Measurements from ENCODE around the gene SLC23A2. TPM values are rescaled to one million over a fixed set of nuclear protein-coding genes. Genes with fewer than 3 reads are reported as not detected.

The SLC23A2 gene
- total and polyA plus RNA-seq, 2 experiments from 2014 or later, result 5.9 to 9.6 TPM

GRCh38 chr20:4886771-4887527 lies 114.4 kb downstream of the SLC23A2 start:
- DNase-seq, result peak; percentile 2
- Histone ChIP-seq H3K4me1 (ENCODE audit: insufficient read depth) (no peaks in the 10 kb centered on the region), H2AFZ (no peak overlapping the region), H3K27ac (no peak overlapping the region), H3K9me2 (ENCODE audit: insufficient read depth) (no peaks in the 10 kb centered on the region), H3K36me3 (ENCODE audit: low read depth) (no peaks in the 10 kb centered on the region), H3K79me2 (ENCODE audit: insufficient read depth) (no peaks in the 10 kb centered on the region), H3K4me2 (ENCODE audit: unreplicated experiment) (no peak overlapping the region), H4K20me1 (ENCODE audit: insufficient read depth) (no peaks in the 10 kb centered on the region), H3K27me3 (replicated peaks; ENCODE audit: insufficient read depth) (no peaks in the 10 kb centered on the region), H3F3A (ENCODE audit: insufficient read depth) (no peaks in the 10 kb centered on the region), H3K9ac (no peak overlapping the region), H3K4me3 (no peak overlapping the region), H3K9me3 (ENCODE audit: low read depth) (no peaks in the 10 kb centered on the region)
- in situ Hi-C loops (cut with MboI), result no loop called here
- TF ChIP-seq EZH2phosphoT487 (IDR thresholded peaks at IDR 0.05; ENCODE audit: insufficient read depth, low read depth), result no peak
- no peak for TF ChIP-seq EZH2 (IDR thresholded peaks at IDR 0.05; ENCODE audit: insufficient read depth, poor library complexity, severe bottlenecking)
- WGBS, 2 experiments (ENCODE audit: low coverage in 1 of 2, low lambda C conversion rate in 2 of 2, missing lambda C conversion rate in 2 of 2), result 83 to 86% methylated on average over 8 of the region's 8 CpGs

GRCh38 chr20:4885877-4886276 lies 115.4 kb downstream of the SLC23A2 start:
- no peaks in the 10 kb centered on the region for H3K36me3 ChIP-seq (ENCODE audit: low read depth)
- H2AFZ ChIP-seq, result no peak overlapping the region
- 87 to 92% methylated on average over 8 of the region's 8 CpGs for WGBS, 2 experiments (ENCODE audit: low coverage in 1 of 2, low lambda C conversion rate in 2 of 2, missing lambda C conversion rate in 2 of 2)
- no peak overlapping the region for H3K27ac ChIP-seq
- no peaks in the 10 kb centered on the region for H3K79me2 ChIP-seq (ENCODE audit: insufficient read depth)
- no peak for TF ChIP-seq EZH2 (IDR thresholded peaks at IDR 0.05; ENCODE audit: insufficient read depth, poor library complexity, severe bottlenecking)
- no peak for TF ChIP-seq EZH2phosphoT487 (IDR thresholded peaks at IDR 0.05; ENCODE audit: insufficient read depth, low read depth)
- H3K9me3 ChIP-seq (ENCODE audit: low read depth), result no peaks in the 10 kb centered on the region
- DNase-seq, result no peak
- no peak overlapping the region for H3K4me3 ChIP-seq
- H3K4me1 ChIP-seq (ENCODE audit: insufficient read depth), result no peaks in the 10 kb centered on the region
- no peak overlapping the region for H3K4me2 ChIP-seq (ENCODE audit: unreplicated experiment)
- no peaks in the 10 kb centered on the region for H4K20me1 ChIP-seq (ENCODE audit: insufficient read depth)
- H3K27me3 ChIP-seq (replicated peaks; ENCODE audit: insufficient read depth), result no peaks in the 10 kb centered on the region
- in situ Hi-C loops (cut with MboI), result no loop called here
- no peaks in the 10 kb centered on the region for H3F3A ChIP-seq (ENCODE audit: insufficient read depth)
- no peak overlapping the region for H3K9ac ChIP-seq
- H3K9me2 ChIP-seq (ENCODE audit: insufficient read depth), result no peaks in the 10 kb centered on the region

- TF ChIP-seq EZH2 (IDR thresholded peaks at IDR 0.05; ENCODE audit: insufficient read depth, poor library complexity, severe bottlenecking) (no peak), EZH2phosphoT487 (IDR thresholded peaks at IDR 0.05; ENCODE audit: insufficient read depth, low read depth) (no peak)
- Histone ChIP-seq H3K9ac (no peak overlapping the region), H3K4me1 (ENCODE audit: insufficient read depth) (no peaks in the 10 kb centered on the region), H4K20me1 (ENCODE audit: insufficient read depth) (no peaks in the 10 kb centered on the region), H3K27me3 (replicated peaks; ENCODE audit: insufficient read depth) (no peaks in the 10 kb centered on the region), H3K79me2 (ENCODE audit: insufficient read depth) (no peaks in the 10 kb centered on the region), H3K4me2 (ENCODE audit: unreplicated experiment) (no peak overlapping the region), H3K9me2 (ENCODE audit: insufficient read depth) (no peaks in the 10 kb centered on the region), H3K4me3 (no peak overlapping the region), H3F3A (ENCODE audit: insufficient read depth) (no peaks in the 10 kb centered on the region), H2AFZ (no peak overlapping the region), H3K9me3 (ENCODE audit: low read depth) (no peaks in the 10 kb centered on the region), H3K27ac (no peak overlapping the region), H3K36me3 (ENCODE audit: low read depth) (no peaks in the 10 kb centered on the region)
- 76 to 78% methylated on average over 7 of the region's 7 CpGs for WGBS, 2 experiments (ENCODE audit: low coverage in 1 of 2, low lambda C conversion rate in 2 of 2, missing lambda C conversion rate in 2 of 2)
- DNase-seq, result no peak
- in situ Hi-C loops (cut with MboI), result no loop called here
These were observed 117.8 kb downstream of the SLC23A2 start for GRCh38 chr20:4883546-4883945.

- DNase-seq, result no peak
- no peaks in the 10 kb centered on the region for H3K27me3 ChIP-seq (replicated peaks; ENCODE audit: insufficient read depth)
- TF ChIP-seq EZH2 (IDR thresholded peaks at IDR 0.05; ENCODE audit: insufficient read depth, poor library complexity, severe bottlenecking), result no peak
- TF ChIP-seq EZH2phosphoT487 (IDR thresholded peaks at IDR 0.05; ENCODE audit: insufficient read depth, low read depth), result no peak
- no peaks in the 10 kb centered on the region for H3K4me1 ChIP-seq (ENCODE audit: insufficient read depth)
- no peaks in the 10 kb centered on the region for H3K9me2 ChIP-seq (ENCODE audit: insufficient read depth)
- H3K27ac ChIP-seq, result no peak overlapping the region
- H3K9me3 ChIP-seq (ENCODE audit: low read depth), result no peaks in the 10 kb centered on the region
- 66 to 77% methylated on average over 3 of the region's 3 CpGs for WGBS, 2 experiments (ENCODE audit: low coverage in 1 of 2, low lambda C conversion rate in 2 of 2, missing lambda C conversion rate in 2 of 2)
- H3K4me3 ChIP-seq, result no peak overlapping the region
- H3K9ac ChIP-seq, result no peak overlapping the region
- no peaks in the 10 kb centered on the region for H4K20me1 ChIP-seq (ENCODE audit: insufficient read depth)
- no peak overlapping the region for H3K4me2 ChIP-seq (ENCODE audit: unreplicated experiment)
- H3K36me3 ChIP-seq (ENCODE audit: low read depth), result no peaks in the 10 kb centered on the region
- H3K79me2 ChIP-seq (ENCODE audit: insufficient read depth), result no peaks in the 10 kb centered on the region
- no peaks in the 10 kb centered on the region for H3F3A ChIP-seq (ENCODE audit: insufficient read depth)
- H2AFZ ChIP-seq, result no peak overlapping the region
- in situ Hi-C loops (cut with MboI), result no loop called here
These were observed 118.3 kb downstream of the SLC23A2 start for GRCh38 chr20:4883051-4883450.
